ENCODE data around the gene KIAA0753.

KIAA0753 gene

DNA sequence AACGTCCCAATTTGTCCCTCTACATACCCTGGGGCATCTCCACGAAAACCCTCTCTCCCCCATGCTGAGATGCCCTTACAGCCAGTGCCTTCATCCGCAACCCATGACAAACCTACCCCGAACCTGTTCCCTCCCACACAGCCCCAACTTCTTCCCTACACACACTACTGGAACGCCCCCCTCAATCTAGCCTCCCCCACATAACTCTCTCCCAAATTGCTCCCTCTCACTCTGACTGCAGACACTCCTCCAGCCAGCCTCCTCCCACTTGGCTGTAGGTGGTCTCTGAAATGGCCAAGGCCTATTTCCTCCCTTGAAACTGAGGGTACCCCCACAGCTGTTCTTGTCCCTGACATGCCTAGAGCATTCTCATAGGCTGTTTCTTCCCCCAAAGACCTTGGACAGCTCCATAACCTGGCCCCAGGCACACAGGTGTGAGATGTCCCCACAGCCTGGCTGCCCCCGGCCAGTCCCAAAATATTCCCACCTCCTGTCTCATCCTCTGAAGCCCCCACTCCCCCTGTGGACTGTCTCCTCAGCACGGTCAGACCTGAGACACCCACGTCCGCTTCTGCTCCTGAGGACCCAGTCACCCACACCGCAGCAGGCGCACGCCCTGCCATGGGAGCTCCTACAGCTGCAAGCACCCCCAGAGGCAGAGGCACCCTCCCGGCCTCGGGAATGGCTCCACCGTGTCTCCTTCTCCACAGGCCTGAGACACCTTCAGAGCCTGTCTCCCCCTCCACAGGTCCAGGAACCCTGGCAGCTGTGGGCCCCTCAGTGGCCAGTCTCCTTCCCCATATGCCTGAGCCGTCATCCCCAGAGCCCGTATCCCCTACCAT lies 3.7 kb downstream of the KIAA0753 start:
- TF ChIP-seq, protein P1, sequence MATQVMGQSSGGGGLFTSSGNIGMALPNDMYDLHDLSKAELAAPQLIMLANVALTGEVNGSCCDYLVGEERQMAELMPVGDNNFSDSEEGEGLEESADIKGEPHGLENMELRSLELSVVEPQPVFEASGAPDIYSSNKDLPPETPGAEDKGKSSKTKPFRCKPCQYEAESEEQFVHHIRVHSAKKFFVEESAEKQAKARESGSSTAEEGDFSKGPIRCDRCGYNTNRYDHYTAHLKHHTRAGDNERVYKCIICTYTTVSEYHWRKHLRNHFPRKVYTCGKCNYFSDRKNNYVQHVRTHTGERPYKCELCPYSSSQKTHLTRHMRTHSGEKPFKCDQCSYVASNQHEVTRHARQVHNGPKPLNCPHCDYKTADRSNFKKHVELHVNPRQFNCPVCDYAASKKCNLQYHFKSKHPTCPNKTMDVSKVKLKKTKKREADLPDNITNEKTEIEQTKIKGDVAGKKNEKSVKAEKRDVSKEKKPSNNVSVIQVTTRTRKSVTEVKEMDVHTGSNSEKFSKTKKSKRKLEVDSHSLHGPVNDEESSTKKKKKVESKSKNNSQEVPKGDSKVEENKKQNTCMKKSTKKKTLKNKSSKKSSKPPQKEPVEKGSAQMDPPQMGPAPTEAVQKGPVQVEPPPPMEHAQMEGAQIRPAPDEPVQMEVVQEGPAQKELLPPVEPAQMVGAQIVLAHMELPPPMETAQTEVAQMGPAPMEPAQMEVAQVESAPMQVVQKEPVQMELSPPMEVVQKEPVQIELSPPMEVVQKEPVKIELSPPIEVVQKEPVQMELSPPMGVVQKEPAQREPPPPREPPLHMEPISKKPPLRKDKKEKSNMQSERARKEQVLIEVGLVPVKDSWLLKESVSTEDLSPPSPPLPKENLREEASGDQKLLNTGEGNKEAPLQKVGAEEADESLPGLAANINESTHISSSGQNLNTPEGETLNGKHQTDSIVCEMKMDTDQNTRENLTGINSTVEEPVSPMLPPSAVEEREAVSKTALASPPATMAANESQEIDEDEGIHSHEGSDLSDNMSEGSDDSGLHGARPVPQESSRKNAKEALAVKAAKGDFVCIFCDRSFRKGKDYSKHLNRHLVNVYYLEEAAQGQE (IDR thresholded peaks at IDR 0.05; ENCODE audit: low read depth) = peak; percentile 73
- TF ChIP-seq CEBPB (IDR thresholded peaks at IDR 0.05) = no peak

DNA sequence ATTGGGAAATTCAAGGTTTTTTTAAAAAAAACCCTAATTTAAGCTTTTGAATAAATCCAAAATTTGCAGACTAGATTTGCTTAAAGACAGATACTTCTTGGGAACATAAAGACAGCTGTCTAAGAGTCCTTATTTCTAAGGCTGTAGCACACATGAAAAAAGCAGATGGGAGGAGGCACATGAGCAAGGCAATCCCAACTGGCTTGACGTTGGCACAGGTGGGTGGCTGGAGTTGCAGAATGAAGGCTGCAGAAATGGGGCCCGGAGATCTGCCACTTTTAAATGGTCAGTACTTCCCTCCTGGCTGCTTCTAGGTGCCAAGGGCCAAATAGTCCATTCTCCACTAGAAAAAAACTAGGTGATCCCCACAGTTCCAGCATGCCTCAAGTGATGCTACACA lies 4.4 kb downstream of the KIAA0753 start:
- TF ChIP-seq, protein P1 (IDR thresholded peaks at IDR 0.05; ENCODE audit: low read depth) = no peak
- TF ChIP-seq, protein P2, sequence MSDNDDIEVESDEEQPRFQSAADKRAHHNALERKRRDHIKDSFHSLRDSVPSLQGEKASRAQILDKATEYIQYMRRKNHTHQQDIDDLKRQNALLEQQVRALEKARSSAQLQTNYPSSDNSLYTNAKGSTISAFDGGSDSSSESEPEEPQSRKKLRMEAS (IDR thresholded peaks at IDR 0.05) = no peak
- TF ChIP-seq TEAD4 (IDR thresholded peaks at IDR 0.05) (no peak), TCF12 (IDR thresholded peaks at IDR 0.05; ENCODE audit: low read depth) (no peak), EGR1 (IDR thresholded peaks at IDR 0.05) (no peak), EP300 (IDR thresholded peaks at IDR 0.05; ENCODE audit: borderline replicate concordance) (no peak), NFIC (IDR thresholded peaks at IDR 0.05) (no peak), CREB1 (IDR thresholded peaks at IDR 0.05; ENCODE audit: low read depth) (no peak), YY1 (IDR thresholded peaks at IDR 0.05; ENCODE audit: low read depth) (no peak), ZBTB7A (IDR thresholded peaks at IDR 0.05; ENCODE audit: low read depth) (no peak), CEBPB (IDR thresholded peaks at IDR 0.05) (no peak), RAD21 (IDR thresholded peaks at IDR 0.05; ENCODE audit: low read depth) (no peak), TAF1 (IDR thresholded peaks at IDR 0.05; ENCODE audit: low read depth) (no peak), FOXM1 (IDR thresholded peaks at IDR 0.05; ENCODE audit: borderline replicate concordance, low read depth) (no peak)
- TF ChIP-seq, protein P3, sequence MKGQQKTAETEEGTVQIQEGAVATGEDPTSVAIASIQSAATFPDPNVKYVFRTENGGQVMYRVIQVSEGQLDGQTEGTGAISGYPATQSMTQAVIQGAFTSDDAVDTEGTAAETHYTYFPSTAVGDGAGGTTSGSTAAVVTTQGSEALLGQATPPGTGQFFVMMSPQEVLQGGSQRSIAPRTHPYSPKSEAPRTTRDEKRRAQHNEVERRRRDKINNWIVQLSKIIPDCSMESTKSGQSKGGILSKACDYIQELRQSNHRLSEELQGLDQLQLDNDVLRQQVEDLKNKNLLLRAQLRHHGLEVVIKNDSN (IDR thresholded peaks at IDR 0.05) = no peak

DNA sequence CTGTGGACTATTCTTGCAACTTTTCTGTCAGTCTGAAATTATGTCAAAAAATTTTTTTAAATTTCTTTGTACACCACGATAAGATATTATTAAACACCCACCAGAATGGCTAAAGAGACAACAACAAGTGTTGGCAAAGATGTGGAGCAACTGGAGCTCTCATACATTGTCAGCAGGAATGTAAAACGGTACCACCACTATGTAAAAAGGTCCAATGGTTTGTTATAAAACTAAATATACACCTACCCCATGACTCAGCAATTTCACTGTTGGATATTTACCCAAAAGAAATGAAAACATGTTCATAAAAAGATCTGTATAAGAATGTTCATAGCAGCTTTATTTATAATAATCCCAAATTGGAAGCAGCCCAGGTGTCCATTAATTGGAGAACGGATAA lies 7.2 kb downstream of the KIAA0753 start:
- no peak for TF ChIP-seq RAD21 (IDR thresholded peaks at IDR 0.05; ENCODE audit: low read depth)

DNA sequence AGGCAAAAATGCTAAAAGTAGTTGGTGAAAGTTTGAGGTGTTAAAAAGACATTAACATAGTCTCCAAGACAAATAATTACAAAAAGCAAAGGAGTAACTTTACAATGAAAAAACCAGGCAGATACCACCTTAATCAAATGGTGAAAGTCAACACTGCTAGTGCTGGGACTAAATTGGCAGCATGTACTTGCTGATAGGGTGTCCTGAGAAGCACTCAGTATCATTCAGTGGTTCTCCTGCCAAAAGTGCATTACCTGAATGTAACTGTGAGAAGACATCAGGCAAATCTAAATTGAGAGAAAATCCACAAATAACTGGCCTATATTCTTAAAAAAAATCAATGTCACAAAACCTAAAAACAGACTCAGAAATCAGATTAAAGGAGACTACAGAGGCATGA lies 8.0 kb downstream of the KIAA0753 start:
- TF ChIP-seq CEBPB (IDR thresholded peaks at IDR 0.05) = no peak
- TF ChIP-seq ZBTB7A (IDR thresholded peaks at IDR 0.05; ENCODE audit: low read depth) = no peak
- no peak for TF ChIP-seq CREB1 (IDR thresholded peaks at IDR 0.05; ENCODE audit: low read depth)
- TF ChIP-seq FOXM1 (IDR thresholded peaks at IDR 0.05; ENCODE audit: borderline replicate concordance, low read depth) = no peak
- TF ChIP-seq NFIC (IDR thresholded peaks at IDR 0.05) = no peak
- TF ChIP-seq, protein P1 (IDR thresholded peaks at IDR 0.05; ENCODE audit: low read depth) = no peak
- no peak for TF ChIP-seq YY1 (IDR thresholded peaks at IDR 0.05; ENCODE audit: low read depth)
- TF ChIP-seq, protein P2 (IDR thresholded peaks at IDR 0.05) = no peak
- TF ChIP-seq EGR1 (IDR thresholded peaks at IDR 0.05) = no peak
- no peak for TF ChIP-seq TAF1 (IDR thresholded peaks at IDR 0.05; ENCODE audit: low read depth)
- TF ChIP-seq, protein P3 (IDR thresholded peaks at IDR 0.05) = no peak
- TF ChIP-seq TEAD4 (IDR thresholded peaks at IDR 0.05) = no peak
- TF ChIP-seq RAD21 (IDR thresholded peaks at IDR 0.05; ENCODE audit: low read depth) = no peak

DNA sequence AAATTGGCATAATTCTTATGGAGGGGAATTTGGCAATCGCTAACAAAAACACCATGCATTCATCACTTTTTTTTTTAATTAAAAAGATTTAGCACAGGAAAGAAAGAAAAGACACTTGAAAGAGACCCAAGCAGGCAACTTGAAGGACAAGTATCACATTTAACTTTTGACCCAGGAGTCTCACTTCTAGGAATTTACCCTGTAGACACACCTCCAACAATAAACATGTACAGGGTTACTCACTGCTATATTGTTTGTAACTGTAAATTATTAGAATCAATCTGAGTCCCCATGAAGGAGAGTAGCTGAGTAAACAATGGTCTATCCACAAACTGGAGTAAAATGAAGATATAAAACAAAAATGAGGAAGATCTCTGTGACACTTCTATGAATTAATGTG lies 10.1 kb downstream of the KIAA0753 start:
- TF ChIP-seq EGR1 (IDR thresholded peaks at IDR 0.05) (no peak), TCF12 (IDR thresholded peaks at IDR 0.05; ENCODE audit: low read depth) (no peak), CREB1 (IDR thresholded peaks at IDR 0.05; ENCODE audit: low read depth) (no peak), FOXM1 (IDR thresholded peaks at IDR 0.05; ENCODE audit: borderline replicate concordance, low read depth) (no peak), TEAD4 (IDR thresholded peaks at IDR 0.05) (no peak), CEBPB (IDR thresholded peaks at IDR 0.05) (no peak), ZBTB7A (IDR thresholded peaks at IDR 0.05; ENCODE audit: low read depth) (no peak), NFIC (IDR thresholded peaks at IDR 0.05) (no peak)
- TF ChIP-seq, protein P2 (IDR thresholded peaks at IDR 0.05) = no peak
